ENCODE measurements around the gene GOLGB1.

DNA sequence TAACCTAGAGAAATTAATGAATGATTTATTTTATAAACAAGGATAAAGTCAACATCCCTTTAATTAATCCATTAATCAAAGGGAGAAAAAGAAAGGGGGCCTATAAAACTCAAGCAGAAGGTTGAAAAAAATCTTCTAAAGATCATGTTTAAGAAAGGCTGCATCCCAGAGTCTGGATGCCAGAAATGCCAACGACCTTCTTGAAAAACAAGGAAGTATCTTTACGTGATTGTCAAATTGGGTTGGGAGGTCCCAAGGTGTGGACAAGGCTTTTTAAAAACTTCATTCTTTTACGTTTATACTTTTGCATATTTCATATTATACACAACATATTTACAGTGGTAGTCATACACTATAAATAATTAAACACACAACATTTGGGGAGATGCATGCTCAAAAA, 1.6 kb downstream of the GOLGB1 start:
- TF ChIP-seq, protein P1, sequence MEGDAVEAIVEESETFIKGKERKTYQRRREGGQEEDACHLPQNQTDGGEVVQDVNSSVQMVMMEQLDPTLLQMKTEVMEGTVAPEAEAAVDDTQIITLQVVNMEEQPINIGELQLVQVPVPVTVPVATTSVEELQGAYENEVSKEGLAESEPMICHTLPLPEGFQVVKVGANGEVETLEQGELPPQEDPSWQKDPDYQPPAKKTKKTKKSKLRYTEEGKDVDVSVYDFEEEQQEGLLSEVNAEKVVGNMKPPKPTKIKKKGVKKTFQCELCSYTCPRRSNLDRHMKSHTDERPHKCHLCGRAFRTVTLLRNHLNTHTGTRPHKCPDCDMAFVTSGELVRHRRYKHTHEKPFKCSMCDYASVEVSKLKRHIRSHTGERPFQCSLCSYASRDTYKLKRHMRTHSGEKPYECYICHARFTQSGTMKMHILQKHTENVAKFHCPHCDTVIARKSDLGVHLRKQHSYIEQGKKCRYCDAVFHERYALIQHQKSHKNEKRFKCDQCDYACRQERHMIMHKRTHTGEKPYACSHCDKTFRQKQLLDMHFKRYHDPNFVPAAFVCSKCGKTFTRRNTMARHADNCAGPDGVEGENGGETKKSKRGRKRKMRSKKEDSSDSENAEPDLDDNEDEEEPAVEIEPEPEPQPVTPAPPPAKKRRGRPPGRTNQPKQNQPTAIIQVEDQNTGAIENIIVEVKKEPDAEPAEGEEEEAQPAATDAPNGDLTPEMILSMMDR (IDR thresholded peaks at IDR 0.05) = no peak
- no peak for TF ChIP-seq POLR2A (IDR thresholded peaks at IDR 0.05)
